GM20431 (cell line): Measurements from ENCODE around the gene RAD51B.
"Not testable (repeated sequence)": the region's sequence is repeated elsewhere in the genome, so short reads cannot be mapped to it uniquely, and the experiment has no call there.

Source experiments
- in situ Hi-C: fragments of 300-500 bp; cut with MseI, MboI; formaldehyde crosslinking; loops from one replicate; pipeline ENCODE4 v1.15.0; 2020; ENCODE audit warnings: low sequenced_read_pairs; ENCODE audit not compliant: unreplicated experiment

The RAD51B gene

DNA sequence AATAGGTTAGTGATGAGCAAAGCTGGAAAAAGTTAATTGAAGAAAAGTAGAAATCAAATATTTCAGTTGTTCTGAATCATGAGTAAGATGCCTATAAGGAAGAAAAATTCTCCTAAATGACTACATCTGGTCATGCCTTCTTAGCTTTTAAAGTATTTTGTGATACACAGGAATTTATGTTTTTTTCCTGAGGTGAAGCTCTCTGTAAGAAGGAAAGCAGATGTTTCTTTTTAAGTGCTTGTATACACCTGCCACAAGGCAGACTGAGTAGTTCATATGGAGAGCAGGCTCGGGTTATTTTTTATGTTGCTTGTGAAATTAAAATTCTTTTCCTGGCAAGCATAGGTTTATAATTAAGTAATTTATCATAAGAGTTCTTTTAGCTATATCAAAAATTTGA, 275.2 kb downstream of the RAD51B start:
- in situ Hi-C loops, result no loop called here

DNA sequence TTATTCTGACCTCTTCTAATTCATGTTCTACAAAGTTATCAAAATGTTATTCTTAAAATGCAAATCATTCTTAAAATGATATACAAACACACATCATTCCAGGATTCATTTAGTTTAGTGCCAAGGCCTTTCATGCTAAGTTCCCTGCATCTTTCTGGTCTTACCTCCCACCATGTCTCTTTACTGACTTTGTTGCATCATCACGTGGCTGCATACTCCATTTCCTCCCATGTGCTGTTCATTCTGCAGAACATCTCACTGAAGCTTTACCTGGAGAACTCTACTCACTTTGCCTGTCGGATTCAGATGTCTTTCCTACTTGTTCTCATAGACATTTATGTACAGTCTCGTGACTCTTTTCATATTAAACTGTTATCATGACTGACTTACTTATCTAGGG, 278.1 kb downstream of the RAD51B start:
- in situ Hi-C loops, result no loop called here

GRCh38 chr14:68098834-68099233, 279.3 kb downstream of the RAD51B start:
- in situ Hi-C loops, result no loop called here

DNA sequence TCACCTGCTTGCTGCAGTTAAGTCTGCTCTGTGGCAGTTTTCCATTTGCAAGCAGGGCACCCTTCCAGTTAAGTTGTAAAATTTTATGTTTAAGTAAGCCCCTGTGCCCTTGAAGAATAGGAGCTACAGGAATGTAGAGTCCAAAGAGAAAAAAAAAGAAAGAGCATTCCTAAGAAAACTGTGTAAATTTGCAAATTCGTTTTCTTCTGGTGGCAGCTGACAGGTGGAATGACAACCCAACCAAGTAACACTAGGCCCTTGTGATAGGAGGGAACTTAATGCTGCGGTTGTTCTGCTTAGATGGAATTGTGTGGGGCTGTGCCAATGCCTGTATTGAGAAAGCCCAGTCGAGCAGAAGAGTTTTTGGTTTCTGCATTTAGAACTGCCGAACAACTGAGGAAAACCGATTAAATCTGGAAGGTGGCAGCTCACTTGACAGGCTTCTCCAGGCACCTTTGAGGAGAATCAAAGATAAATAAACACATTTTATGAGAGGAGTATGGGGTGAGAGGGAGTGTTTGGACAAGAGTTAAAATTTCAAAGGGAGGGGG, 280.0 kb downstream of the RAD51B start:
- in situ Hi-C loops, result no loop called here

- in situ Hi-C loops, result not testable (repeated sequence)
These were observed 282.2 kb downstream of the RAD51B start for GRCh38 chr14:68101715-68102301.

DNA sequence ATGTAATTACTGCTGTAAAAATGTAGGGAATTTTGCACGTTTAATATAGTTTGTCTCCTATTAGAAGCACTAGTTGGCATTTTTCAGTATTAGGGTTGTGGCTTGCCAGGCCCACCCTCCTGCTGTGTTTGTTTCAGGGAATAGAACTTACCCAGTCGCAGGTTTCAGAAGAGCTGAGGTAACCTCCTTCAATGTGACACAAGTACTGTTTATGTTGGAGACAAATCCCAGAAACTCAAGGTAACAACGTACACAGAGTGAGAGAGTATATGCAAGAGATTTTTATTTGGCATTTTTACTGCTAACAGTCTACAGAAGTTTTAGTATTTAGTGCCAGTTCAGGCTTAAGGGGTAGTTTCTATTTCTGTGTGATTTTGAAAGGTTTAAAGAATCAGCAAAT, 284.3 kb downstream of the RAD51B start:
- in situ Hi-C loops, result no loop called here

DNA sequence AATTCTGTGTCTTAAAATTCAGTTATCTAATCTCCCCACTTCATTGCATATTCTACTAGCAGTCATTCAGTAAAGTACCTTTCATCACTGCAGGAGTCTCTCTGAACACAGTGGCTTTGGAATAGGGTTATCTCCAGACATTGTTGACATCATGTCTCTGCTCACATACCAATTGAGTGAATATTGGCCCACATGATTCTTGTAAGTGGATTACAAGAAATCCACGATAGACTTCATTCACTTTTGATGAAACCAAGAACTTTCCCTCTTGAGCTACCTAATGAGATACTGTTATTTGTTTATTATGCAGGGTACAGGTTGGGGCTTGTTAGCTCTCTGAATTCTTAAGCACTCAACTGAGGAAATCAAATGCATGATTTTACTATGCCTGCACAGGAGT, 284.9 kb downstream of the RAD51B start:
- in situ Hi-C loops, result no loop called here

GRCh38 chr14:68105816-68106215, 286.2 kb downstream of the RAD51B start:
- in situ Hi-C loops, result no loop called here

DNA sequence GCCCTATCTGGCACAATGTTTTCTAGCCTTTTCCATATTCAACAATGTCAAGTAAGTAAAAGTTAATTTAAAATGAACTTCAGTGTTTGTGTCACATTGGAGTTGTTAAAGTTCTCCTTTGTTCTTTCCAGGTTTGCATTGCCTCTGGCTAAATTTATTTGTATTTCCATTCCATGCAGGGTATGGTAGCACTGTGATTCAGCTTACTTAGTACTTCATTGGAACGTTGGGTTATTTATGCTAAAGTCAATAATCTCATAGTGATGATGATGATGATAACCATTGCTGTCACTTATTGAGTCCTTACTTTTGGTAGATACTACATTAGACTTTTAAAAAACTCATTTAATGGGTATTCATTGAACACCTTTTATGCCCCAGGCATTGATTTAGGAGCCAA, 286.9 kb downstream of the RAD51B start:
- in situ Hi-C loops, result no loop called here

DNA sequence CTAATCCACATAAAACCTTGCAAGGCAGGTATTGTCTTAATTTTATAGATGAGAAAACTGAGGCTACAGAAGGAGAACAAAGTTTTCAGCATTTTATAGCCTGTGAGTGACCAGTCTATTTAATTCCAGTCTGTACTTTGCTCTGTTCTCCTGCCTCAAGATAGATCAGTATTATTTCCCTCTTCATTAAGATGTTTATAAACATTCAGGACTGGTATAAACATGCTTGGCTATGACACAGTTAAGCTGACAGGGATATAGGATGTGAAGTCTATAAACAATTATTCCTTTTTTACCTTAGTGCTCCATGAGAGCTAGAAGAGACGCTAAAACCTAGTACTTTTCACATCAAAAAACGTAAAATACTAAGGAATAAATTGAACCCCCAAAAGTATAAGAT, 287.3 kb downstream of the RAD51B start:
- in situ Hi-C loops, result no loop called here

- in situ Hi-C loops, result no loop called here
These were observed 289.7 kb downstream of the RAD51B start for GRCh38 chr14:68109132-68109900.

GRCh38 chr14:68111097-68111852, 291.7 kb downstream of the RAD51B start:
- in situ Hi-C loops, result no loop called here

GRCh38 chr14:68111853-68112270, 292.3 kb downstream of the RAD51B start:
- in situ Hi-C loops, result no loop called here

GRCh38 chr14:68112442-68112841, 292.9 kb downstream of the RAD51B start:
- in situ Hi-C loops, result no loop called here

GRCh38 chr14:68113343-68113930, 293.9 kb downstream of the RAD51B start:
- in situ Hi-C loops, result no loop called here

GRCh38 chr14:68115952-68116351, 296.4 kb downstream of the RAD51B start:
- in situ Hi-C loops, result not testable (repeated sequence)

- in situ Hi-C loops, result no loop called here
These were observed 303.1 kb downstream of the RAD51B start for GRCh38 chr14:68122651-68123050.

- in situ Hi-C loops, result no loop called here
These were observed 304.5 kb downstream of the RAD51B start for GRCh38 chr14:68124050-68124449.

DNA sequence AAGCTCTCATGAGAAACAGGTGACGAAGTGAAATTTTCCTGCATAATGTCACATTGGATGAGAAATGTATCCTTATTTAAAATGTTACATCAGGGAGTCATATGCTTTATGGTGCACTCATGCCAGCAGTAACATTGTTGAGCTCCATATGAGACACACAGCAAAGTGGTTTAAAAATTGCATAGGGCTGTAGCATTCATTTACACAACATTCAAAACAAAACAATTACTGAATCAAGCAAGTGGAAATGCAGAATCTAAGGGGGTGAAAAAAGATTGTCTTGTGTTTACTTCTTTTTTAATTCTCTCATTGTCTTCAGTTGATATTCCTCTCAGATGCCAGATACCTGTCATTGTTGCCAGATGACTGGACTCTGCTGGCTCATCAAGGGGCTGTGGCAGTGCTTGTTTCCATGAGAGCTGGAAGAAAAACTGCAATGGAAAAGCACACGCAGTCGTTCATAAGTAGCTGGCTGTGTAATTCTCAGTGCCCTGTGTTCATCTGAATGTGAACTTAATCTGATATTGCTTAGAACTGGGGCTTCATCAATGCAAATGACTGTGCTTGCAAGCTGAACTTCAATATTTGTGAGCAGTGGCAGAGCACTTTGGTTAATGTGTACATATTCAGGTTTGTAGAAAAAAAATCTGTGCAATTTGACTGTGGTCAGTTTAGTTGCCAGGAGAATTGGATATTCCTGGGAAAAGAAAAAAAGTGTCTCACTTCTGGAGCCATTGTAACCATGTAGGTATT, 305.6 kb downstream of the RAD51B start:
- in situ Hi-C loops, result no loop called here

DNA sequence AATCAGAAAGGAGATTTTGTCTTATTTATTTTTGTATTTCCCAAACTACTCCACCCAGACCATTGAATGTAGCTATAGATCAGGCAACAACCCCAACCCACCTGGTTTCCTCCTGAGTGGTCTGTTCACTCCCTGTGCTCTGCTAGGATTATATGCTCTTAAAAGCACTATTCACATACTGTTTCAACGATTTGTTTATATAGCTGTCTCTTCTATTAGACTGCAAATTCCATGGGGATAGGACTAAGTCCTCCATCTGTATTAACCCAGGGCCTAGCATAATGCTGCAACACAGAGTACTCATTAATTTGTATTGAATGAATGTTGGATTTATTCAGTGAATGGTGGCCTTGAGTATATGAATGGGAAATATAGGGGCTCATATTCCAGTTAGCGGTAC, 307.6 kb downstream of the RAD51B start:
- in situ Hi-C loops, result no loop called here
